Neural progenitor cell (in vitro differentiated cells): Measurements from ENCODE around the gene GRK3.

Source experiments
- CTCF ChIP-seq: fragments of 200-600 bp; sonication (generic); IDR thresholded peaks from 2 replicates; pipeline ENCODE4 v1.5.1; 2017; ENCODE audit warnings: antibody characterized with exemption, mild to moderate bottlenecking
- EZH2 ChIP-seq: fragments of 200-600 bp; sonication (generic); IDR thresholded peaks from 2 replicates; pipeline ENCODE4 v1.6.1; 2017; ENCODE audit warnings: antibody characterized with exemption, mild to moderate bottlenecking, moderate library complexity

GRCh38 chr22:25770333-25770732 lies 205.9 kb downstream of the GRK3 start:
- TF ChIP-seq CTCF (no peak), EZH2 (no peak)
